Hepatocyte (in vitro differentiated cells): ENCODE results near the gene NAV2. TPM values are rescaled to one million over a fixed set of nuclear protein-coding genes. Genes with fewer than 3 reads are reported as not detected.

Source experiments
- DNase-seq: peaks from one replicate; pipeline ENCODE4 v3.0.0-alpha.2; 2016; ENCODE audit warnings: low spot score
- H2AFZ ChIP-seq: fragments of 200-600 bp; sonication (generic); 2 replicates; pipeline ENCODE4 v1.6.0; 2016; ENCODE audit warnings: antibody characterized with exemption, mild to moderate bottlenecking
- H3K27ac ChIP-seq: fragments of 200-600 bp; sonication (generic); 2 replicates; pipeline ENCODE4 v1.5.1; 2016; ENCODE audit warnings: mild to moderate bottlenecking
- H3K27me3 ChIP-seq: fragments of 200-600 bp; sonication (generic); 2 replicates; pipeline ENCODE4 v1.6.1; 2016
- H3K36me3 ChIP-seq: fragments of 200-600 bp; sonication (generic); replicated peaks from 2 replicates; pipeline ENCODE4 v1.5.1; 2016; ENCODE audit warnings: low read depth; ENCODE audit not compliant: insufficient read depth
- H3K4me1 ChIP-seq: fragments of 200-600 bp; sonication (generic); 2 replicates; pipeline ENCODE4 v1.5.1; 2016; ENCODE audit warnings: mild to moderate bottlenecking, moderate library complexity; ENCODE audit not compliant: insufficient read depth
- H3K4me2 ChIP-seq: fragments of 200-600 bp; sonication (generic); 2 replicates; pipeline ENCODE4 v1.6.0; 2016
- H3K4me3 ChIP-seq: fragments of 200-600 bp; sonication (generic); 2 replicates; pipeline ENCODE4 v1.5.1; 2016; ENCODE audit warnings: mild to moderate bottlenecking
- H3K79me2 ChIP-seq: fragments of 200-600 bp; sonication (generic); 2 replicates; pipeline ENCODE4 v1.6.0; 2017; ENCODE audit warnings: mild to moderate bottlenecking
- H3K9me2 ChIP-seq: fragments of 200-600 bp; sonication (generic); replicated peaks from 2 replicates; pipeline ENCODE4 v1.6.0; 2017; ENCODE audit warnings: mild to moderate bottlenecking; ENCODE audit not compliant: insufficient read depth
- H3K9me3 ChIP-seq: fragments of 200-600 bp; sonication (generic); 2 replicates; pipeline ENCODE4 v1.5.1; 2016; ENCODE audit warnings: low read depth, mild to moderate bottlenecking
- H4K20me1 ChIP-seq: fragments of 200-600 bp; sonication (generic); 2 replicates; pipeline ENCODE4 v1.6.0; 2016; ENCODE audit warnings: mild to moderate bottlenecking; ENCODE audit not compliant: insufficient read depth, poor library complexity, severe bottlenecking
- CTCF ChIP-seq: fragments of 200-600 bp; sonication (generic); IDR thresholded peaks from 2 replicates; pipeline ENCODE4 v1.5.1; 2016; ENCODE audit warnings: antibody characterized with exemption, mild to moderate bottlenecking; ENCODE audit not compliant: poor library complexity
- EZH2 ChIP-seq: fragments of 200-600 bp; sonication (generic); IDR thresholded peaks from 2 replicates; pipeline ENCODE4 v1.6.1; 2016; ENCODE audit warnings: antibody characterized with exemption, mild to moderate bottlenecking, borderline replicate concordance
- EZH2phosphoT487 ChIP-seq: fragments of 200-600 bp; sonication (generic); IDR thresholded peaks from one replicate; pipeline ENCODE4 v1.6.1; 2018; ENCODE audit warnings: antibody characterized with exemption, mild to moderate bottlenecking, low read depth, moderate library complexity; ENCODE audit not compliant: unreplicated experiment, severe bottlenecking
- WGBS: methylation state at CpG from one replicate; pipeline ENCODE4 v1.1.6; 2016; ENCODE audit warnings: low lambda C conversion rate; ENCODE audit errors: missing lambda C conversion rate; 5-methylcytosine and 5-hydroxymethylcytosine counted together
- polyA plus RNA-seq: library from polyadenylated mRNA; unstranded; fragments of >200 nt; fragmentation: Nextera tagmentation; extraction: Ambion mirVana; gene quantifications from 2 replicates; pipeline ENCODE4 v1.2.1, GENCODE V29; 2016
- total RNA-seq: library from RNA; depleted of rRNA; stranded (reverse); fragments of >200 nt; gene quantifications from 2 replicates; pipeline ENCODE4 v1.2.3, GENCODE V29; 2014

NAV2 gene
- total and polyA plus RNA-seq, 2 experiments from 2014 or later, result 23.7 to 30.8 TPM

- Histone ChIP-seq H3K9me2 (no peaks in the 10 kb centered on the region), H4K20me1 (no peaks in the 10 kb centered on the region), H3K9me3 (no peaks in the 10 kb centered on the region), H3K4me2 (no peak overlapping the region), H3K36me3 (no peaks in the 10 kb centered on the region), H3K4me3 (no peak overlapping the region), H3K4me1 (peaks cover 41% of the 10 kb centered on the region), H3K27ac (peak overlapping the region; percentile 13), H3K79me2 (peaks cover 51% of the 10 kb centered on the region), H2AFZ (no peak overlapping the region), H3K27me3 (no peaks in the 10 kb centered on the region)
- TF ChIP-seq CTCF (no peak), EZH2phosphoT487 (no peak), EZH2 (no peak)
- WGBS, result 70% methylated on average over 3 of the region's 3 CpGs
- no peak for DNase-seq
Observed at GRCh38 chr11:19793326-19793725, 80.7 kb downstream of the NAV2 start.

- H3K4me1 ChIP-seq, result peaks cover 38% of the 10 kb centered on the region
- no peaks in the 10 kb centered on the region for H3K36me3 ChIP-seq
- H3K9me3 ChIP-seq, result no peaks in the 10 kb centered on the region
- TF ChIP-seq EZH2 (no peak), CTCF (no peak), EZH2phosphoT487 (no peak)
- H3K4me2 ChIP-seq, result no peak overlapping the region
- H3K27ac ChIP-seq, result peak overlapping the region; percentile 13
- H3K27me3 ChIP-seq, result no peaks in the 10 kb centered on the region
- 97% methylated on average over 6 of the region's 6 CpGs for WGBS
- H2AFZ ChIP-seq, result no peak overlapping the region
- no peak overlapping the region for H3K4me3 ChIP-seq
- H3K79me2 ChIP-seq, result peaks cover 54% of the 10 kb centered on the region
- H3K9me2 ChIP-seq, result no peaks in the 10 kb centered on the region
- H4K20me1 ChIP-seq, result no peaks in the 10 kb centered on the region
- DNase-seq, result no peak
Observed at GRCh38 chr11:19794161-19794560, 81.5 kb downstream of the NAV2 start.

- H3K9me3 ChIP-seq, result no peaks in the 10 kb centered on the region
- no peak overlapping the region for H3K4me2 ChIP-seq
- H3K4me3 ChIP-seq, result no peak overlapping the region
- WGBS, result 95% methylated on average over 1 of the region's 1 CpG
- no peak for DNase-seq
- no peaks in the 10 kb centered on the region for H3K27me3 ChIP-seq
- H4K20me1 ChIP-seq, result no peaks in the 10 kb centered on the region
- no peak overlapping the region for H3K27ac ChIP-seq
- H3K9me2 ChIP-seq, result no peaks in the 10 kb centered on the region
- no peak overlapping the region for H2AFZ ChIP-seq
- no peaks in the 10 kb centered on the region for H3K36me3 ChIP-seq
- H3K79me2 ChIP-seq, result peaks cover 54% of the 10 kb centered on the region
- H3K4me1 ChIP-seq, result peaks cover 35% of the 10 kb centered on the region
- TF ChIP-seq CTCF, result no peak
- TF ChIP-seq EZH2phosphoT487, result no peak
- TF ChIP-seq EZH2, result no peak
Observed at GRCh38 chr11:19795082-19795481, 82.4 kb downstream of the NAV2 start.

- no peak for DNase-seq
- H3K4me1 ChIP-seq, result peaks cover 53% of the 10 kb centered on the region
- H4K20me1 ChIP-seq, result no peaks in the 10 kb centered on the region
- H2AFZ ChIP-seq, result no peak overlapping the region
- no peaks in the 10 kb centered on the region for H3K27me3 ChIP-seq
- 91% methylated on average over 2 of the region's 2 CpGs for WGBS
- H3K9me3 ChIP-seq, result no peaks in the 10 kb centered on the region
- H3K79me2 ChIP-seq, result peaks cover 57% of the 10 kb centered on the region
- no peak overlapping the region for H3K4me2 ChIP-seq
- TF ChIP-seq EZH2 (no peak), CTCF (peak; percentile 38)
- no peaks in the 10 kb centered on the region for H3K36me3 ChIP-seq
- no peaks in the 10 kb centered on the region for H3K9me2 ChIP-seq
- no peak overlapping the region for H3K27ac ChIP-seq
- H3K4me3 ChIP-seq, result no peak overlapping the region
Observed at GRCh38 chr11:19800162-19800561, 87.5 kb downstream of the NAV2 start.
